ENCODE measurements around the gene ASB8. TPM values are rescaled to one million over a fixed set of nuclear protein-coding genes. Genes with fewer than 3 reads are reported as not detected.
"Not testable (repeated sequence)": the region's sequence is repeated elsewhere in the genome, so short reads cannot be mapped to it uniquely, and the experiment has no call there.

Gene ASB8
- polyA plus RNA-seq, 1 donor = 30.6 TPM

DNA sequence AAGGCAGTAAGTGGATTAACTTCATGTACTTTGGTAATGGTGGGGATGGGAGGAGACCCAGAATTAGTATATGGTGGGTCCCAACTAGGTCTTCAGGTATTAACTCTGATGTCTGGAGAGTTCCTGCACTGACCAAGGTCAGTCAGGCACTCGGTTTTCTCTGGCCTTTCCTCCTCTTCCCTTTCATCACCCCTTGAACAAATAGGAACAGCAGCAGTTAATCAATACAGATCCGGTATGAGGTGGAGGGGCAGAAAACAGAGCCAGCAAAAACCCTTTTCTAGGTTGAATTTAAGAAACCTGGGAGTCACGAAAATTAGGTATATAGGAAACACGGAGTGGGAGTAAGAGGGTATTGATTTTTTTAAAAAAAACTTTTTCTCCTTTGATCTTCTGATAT lies 34.1 kb downstream of the ASB8 start:
- Histone ChIP-seq H3K9me3 (ENCODE audit: control insufficient read depth, low read depth, low read length) (no peaks in the 10 kb centered on the region), H3K36me3 (ENCODE audit: control insufficient read depth, insufficient read depth, low read length) (peaks cover 30% of the 10 kb centered on the region), H3K4me1 (ENCODE audit: control insufficient read depth, insufficient read depth, low read length) (peaks cover 8% of the 10 kb centered on the region), H3K4me3 (ENCODE audit: low read length) (no peak overlapping the region), H3K27ac (ENCODE audit: low read length) (no peak overlapping the region), H3K27me3 (ENCODE audit: control insufficient read depth, insufficient read depth, low read length) (no peaks in the 10 kb centered on the region)
- DNase-seq = no peak
- WGBS (ENCODE audit: insufficient coverage, low lambda C conversion rate) = 60% methylated on average over 2 of the region's 4 CpGs

DNA sequence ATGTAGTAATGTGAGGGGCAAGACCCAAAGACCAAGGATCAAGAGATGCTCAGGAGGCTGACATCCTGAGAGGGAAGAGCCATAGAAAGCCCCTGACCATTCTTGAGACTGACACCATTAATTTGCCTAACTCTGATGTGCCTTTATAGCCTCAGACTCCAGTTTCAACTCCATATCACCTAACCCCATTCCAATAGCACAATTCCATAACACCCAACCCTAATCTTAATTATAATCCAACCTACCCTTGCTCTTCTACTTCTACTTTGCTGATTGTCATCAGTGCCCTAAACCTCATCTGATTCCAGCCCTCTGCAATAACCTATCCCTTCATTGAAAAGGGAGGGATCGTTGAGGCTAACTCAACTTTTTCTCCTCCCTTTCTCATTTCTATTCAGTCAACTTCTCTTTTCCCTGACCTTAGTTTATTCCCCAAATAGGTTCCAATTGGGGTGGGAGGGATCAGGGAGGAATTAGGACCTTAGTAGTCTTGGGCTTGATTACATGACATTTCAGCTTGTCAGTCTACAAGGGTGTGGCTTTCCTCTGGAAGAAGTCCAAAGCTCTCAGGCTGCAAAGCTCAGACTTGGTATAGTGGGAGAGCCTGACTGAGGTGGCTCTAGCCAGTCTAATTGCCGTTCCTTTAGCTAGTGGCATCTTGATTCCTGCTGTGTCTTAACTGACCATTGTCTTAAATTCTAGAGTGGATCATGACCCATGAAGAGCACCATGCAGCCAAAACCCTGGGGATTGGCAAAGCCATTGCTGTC lies 35.1 kb downstream of the ASB8 start:
- WGBS (ENCODE audit: insufficient coverage, low lambda C conversion rate) = 60% methylated on average over 1 of the region's 2 CpGs
- no peaks in the 10 kb centered on the region for H3K9me3 ChIP-seq (ENCODE audit: control insufficient read depth, low read depth, low read length)
- no peak overlapping the region for H3K27ac ChIP-seq (ENCODE audit: low read length)
- H3K4me3 ChIP-seq (ENCODE audit: low read length) = no peak overlapping the region
- H3K4me1 ChIP-seq (ENCODE audit: control insufficient read depth, insufficient read depth, low read length) = peaks cover 8% of the 10 kb centered on the region
- peak; percentile 12 to 54 for DNase-seq
- H3K36me3 ChIP-seq (ENCODE audit: control insufficient read depth, insufficient read depth, low read length) = peaks cover 23% of the 10 kb centered on the region
- no peaks in the 10 kb centered on the region for H3K27me3 ChIP-seq (ENCODE audit: control insufficient read depth, insufficient read depth, low read length)

GRCh38 chr12:48121522-48121921 lies 35.8 kb downstream of the ASB8 start:
- H3K27me3 ChIP-seq (ENCODE audit: control insufficient read depth, insufficient read depth, low read length) = no peaks in the 10 kb centered on the region
- no peaks in the 10 kb centered on the region for H3K9me3 ChIP-seq (ENCODE audit: control insufficient read depth, low read depth, low read length)
- 100% methylated on average over 1 of the region's 1 CpG for WGBS (ENCODE audit: insufficient coverage, low lambda C conversion rate)
- no peak overlapping the region for H3K4me3 ChIP-seq (ENCODE audit: low read length)
- no peak for DNase-seq
- peaks cover 8% of the 10 kb centered on the region for H3K4me1 ChIP-seq (ENCODE audit: control insufficient read depth, insufficient read depth, low read length)
- no peak overlapping the region for H3K27ac ChIP-seq (ENCODE audit: low read length)
- peaks cover 19% of the 10 kb centered on the region for H3K36me3 ChIP-seq (ENCODE audit: control insufficient read depth, insufficient read depth, low read length)

GRCh38 chr12:48119834-48120195 lies 37.5 kb downstream of the ASB8 start:
- no peak for DNase-seq
- H3K36me3 ChIP-seq (ENCODE audit: control insufficient read depth, insufficient read depth, low read length) = peaks cover 9% of the 10 kb centered on the region
- no peaks in the 10 kb centered on the region for H3K9me3 ChIP-seq (ENCODE audit: control insufficient read depth, low read depth, low read length)
- peak overlapping the region; percentile 68 for H3K4me3 ChIP-seq (ENCODE audit: low read length)
- peak overlapping the region; percentile 41 for H3K27ac ChIP-seq (ENCODE audit: low read length)
- peaks cover 8% of the 10 kb centered on the region for H3K4me1 ChIP-seq (ENCODE audit: control insufficient read depth, insufficient read depth, low read length)
- no peaks in the 10 kb centered on the region for H3K27me3 ChIP-seq (ENCODE audit: control insufficient read depth, insufficient read depth, low read length)
- WGBS (ENCODE audit: insufficient coverage, low lambda C conversion rate) = 6% methylated on average over 3 of the region's 5 CpGs

GRCh38 chr12:48119078-48119833 lies 38.1 kb downstream of the ASB8 start, which contains the start of gene PFKM:
Gene PFKM, plus strand, starts transcription at chr12:48119364. Its CDS starts 3,411 bp downstream, at chr12:48122775.
- 0% methylated on average over 1 of the region's 20 CpGs for WGBS (ENCODE audit: insufficient coverage, low lambda C conversion rate)
- peak within 1 kb of the TSS; percentile 41 for H3K27ac ChIP-seq (ENCODE audit: low read length)

GRCh38 chr12:48118284-48118871 lies 38.9 kb downstream of the ASB8 start:
- Histone ChIP-seq H3K9me3 (ENCODE audit: control insufficient read depth, low read depth, low read length) (no peaks in the 10 kb centered on the region), H3K4me3 (ENCODE audit: low read length) (peak overlapping the region; percentile 68), H3K27me3 (ENCODE audit: control insufficient read depth, insufficient read depth, low read length) (no peaks in the 10 kb centered on the region), H3K36me3 (ENCODE audit: control insufficient read depth, insufficient read depth, low read length) (peaks cover 5% of the 10 kb centered on the region), H3K4me1 (ENCODE audit: control insufficient read depth, insufficient read depth, low read length) (peaks cover 8% of the 10 kb centered on the region), H3K27ac (ENCODE audit: low read length) (peak overlapping the region; percentile 41)
- WGBS (ENCODE audit: insufficient coverage, low lambda C conversion rate) = 17% methylated on average over 1 of the region's 3 CpGs
- DNase-seq = peak in 1 of 2 donors; percentile 29

More at GRCh38 chr12:48119078-48119833, 38.1 kb downstream of the ASB8 start, which contains the start of gene PFKM:
- DNase-seq = peak; percentile 87 to 91
- no peaks in the 10 kb centered on the region for H3K27me3 ChIP-seq (ENCODE audit: control insufficient read depth, insufficient read depth, low read length)
- H3K9me3 ChIP-seq (ENCODE audit: control insufficient read depth, low read depth, low read length) = no peaks in the 10 kb centered on the region
- H3K4me3 ChIP-seq (ENCODE audit: low read length) = peak within 1 kb of the TSS; percentile 68
- peaks cover 5% of the 10 kb centered on the region for H3K36me3 ChIP-seq (ENCODE audit: control insufficient read depth, insufficient read depth, low read length)
- H3K4me1 ChIP-seq (ENCODE audit: control insufficient read depth, insufficient read depth, low read length) = peaks cover 8% of the 10 kb centered on the region

- 100% methylated on average over 1 of the region's 1 CpG for WGBS (ENCODE audit: insufficient coverage, low lambda C conversion rate)
- Histone ChIP-seq H3K27ac (ENCODE audit: low read length) (no peak overlapping the region), H3K9me3 (ENCODE audit: control insufficient read depth, low read depth, low read length) (no peaks in the 10 kb centered on the region), H3K4me1 (ENCODE audit: control insufficient read depth, insufficient read depth, low read length) (peaks cover 5% of the 10 kb centered on the region), H3K4me3 (ENCODE audit: low read length) (no peak overlapping the region), H3K36me3 (ENCODE audit: control insufficient read depth, insufficient read depth, low read length) (no peaks in the 10 kb centered on the region), H3K27me3 (ENCODE audit: control insufficient read depth, insufficient read depth, low read length) (no peaks in the 10 kb centered on the region)
- no peak for DNase-seq
Measured at GRCh38 chr12:48115957-48116356, 41.4 kb downstream of the ASB8 start.

DNA sequence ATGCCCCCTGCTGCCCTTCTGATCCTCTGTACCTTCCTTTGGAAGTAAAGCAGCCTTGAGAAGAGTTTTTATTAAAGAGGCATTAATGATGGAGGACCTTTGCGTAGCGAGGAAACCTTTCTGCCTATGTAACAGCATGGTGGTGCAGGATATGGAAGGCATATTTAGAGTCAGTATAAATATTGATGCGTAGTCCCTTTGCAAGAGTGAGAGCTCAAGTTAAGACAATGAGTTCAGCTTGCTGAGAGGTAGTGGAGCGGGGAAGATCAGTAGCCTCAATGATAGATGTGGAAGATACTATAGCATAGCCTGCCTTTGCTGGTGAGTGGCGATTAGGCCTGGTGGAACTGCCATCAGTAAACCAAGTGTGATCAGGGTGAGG lies 46.0 kb downstream of the ASB8 start:
- not testable (repeated sequence) for DNase-seq; H3K9me3 ChIP-seq (ENCODE audit: control insufficient read depth, low read depth, low read length)
- 92% methylated on average over 2 of the region's 5 CpGs for WGBS (ENCODE audit: insufficient coverage, low lambda C conversion rate)

DNA sequence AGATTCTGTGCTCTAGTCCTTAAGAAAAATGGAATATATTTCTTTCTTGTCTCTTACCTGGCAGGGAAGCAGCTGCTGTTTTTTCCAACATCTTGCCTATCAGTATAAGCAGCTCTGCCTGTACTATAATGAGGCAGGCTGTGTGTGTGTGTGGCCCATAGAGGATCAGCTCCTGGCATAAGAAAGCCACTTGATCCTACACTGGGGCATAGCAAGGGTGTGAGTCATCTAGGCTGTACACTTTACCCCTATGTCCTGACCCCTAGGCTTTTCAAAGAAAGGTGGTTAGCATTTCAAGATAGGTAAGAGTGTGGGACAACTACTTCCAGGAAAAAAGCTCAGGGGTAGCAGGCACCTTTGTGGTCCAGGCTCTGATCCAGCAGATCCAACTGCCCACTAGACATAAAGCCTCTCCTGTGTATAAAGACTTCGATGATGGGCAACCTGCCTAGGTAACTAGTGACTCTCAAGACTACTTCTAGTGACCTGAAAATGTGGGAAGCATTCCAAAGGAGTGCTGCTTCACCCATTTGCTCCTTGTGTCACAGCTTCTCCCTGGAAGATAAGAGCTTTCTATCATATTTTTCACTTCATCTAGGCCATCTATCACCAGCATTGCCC lies 46.5 kb downstream of the ASB8 start:
- Histone ChIP-seq H3K9me3 (ENCODE audit: control insufficient read depth, low read depth, low read length) (no peaks in the 10 kb centered on the region), H3K27me3 (ENCODE audit: control insufficient read depth, insufficient read depth, low read length) (no peaks in the 10 kb centered on the region), H3K4me1 (ENCODE audit: control insufficient read depth, insufficient read depth, low read length) (peaks cover 13% of the 10 kb centered on the region), H3K27ac (ENCODE audit: low read length) (no peak overlapping the region), H3K36me3 (ENCODE audit: control insufficient read depth, insufficient read depth, low read length) (no peaks in the 10 kb centered on the region), H3K4me3 (ENCODE audit: low read length) (no peak overlapping the region)
- DNase-seq = no peak
- WGBS (ENCODE audit: insufficient coverage, low lambda C conversion rate) = no CpG with 5 or more reads among the region's 1 CpG

More for the DNA sequence above, 46.0 kb downstream of the ASB8 start:
- H3K27me3 ChIP-seq (ENCODE audit: control insufficient read depth, insufficient read depth, low read length); H3K27ac ChIP-seq (ENCODE audit: low read length); H3K36me3 ChIP-seq (ENCODE audit: control insufficient read depth, insufficient read depth, low read length); H3K4me3 ChIP-seq (ENCODE audit: low read length): not testable (repeated sequence)
- H3K4me1 ChIP-seq (ENCODE audit: control insufficient read depth, insufficient read depth, low read length) = peaks cover 13% of the 10 kb centered on the region

DNA sequence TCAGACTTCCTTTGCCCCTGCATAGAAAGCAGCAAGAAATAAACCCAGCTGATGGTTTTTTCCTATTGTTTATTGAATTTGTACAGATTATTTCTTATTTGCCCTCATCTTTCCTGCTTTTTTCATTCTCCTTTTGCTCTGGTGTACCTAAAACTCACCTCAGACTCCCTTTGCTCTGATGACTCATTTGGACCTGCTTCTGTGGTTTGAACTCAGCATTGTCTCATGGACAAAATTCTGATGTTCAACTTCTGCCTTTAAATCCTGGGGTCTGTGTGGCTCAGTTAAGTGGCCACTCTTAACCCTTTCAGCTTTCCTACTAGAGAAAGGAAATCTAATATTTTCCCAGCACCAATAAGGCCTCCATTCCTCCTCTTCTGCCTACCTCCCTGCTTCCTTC lies 47.9 kb downstream of the ASB8 start:
- no peak overlapping the region for H3K27ac ChIP-seq (ENCODE audit: low read length)
- peaks cover 17% of the 10 kb centered on the region for H3K4me1 ChIP-seq (ENCODE audit: control insufficient read depth, insufficient read depth, low read length)
- no peaks in the 10 kb centered on the region for H3K36me3 ChIP-seq (ENCODE audit: control insufficient read depth, insufficient read depth, low read length)
- H3K9me3 ChIP-seq (ENCODE audit: control insufficient read depth, low read depth, low read length) = no peaks in the 10 kb centered on the region
- H3K27me3 ChIP-seq (ENCODE audit: control insufficient read depth, insufficient read depth, low read length) = no peaks in the 10 kb centered on the region
- H3K4me3 ChIP-seq (ENCODE audit: low read length) = no peak overlapping the region
- no peak for DNase-seq

Data from large intestine (tissue), 3 donors.